ENCODE results near the gene ARID3B.
"Not testable (repeated sequence)": the region's sequence is repeated elsewhere in the genome, so short reads cannot be mapped to it uniquely, and the experiment has no call there.

Gene ARID3B

GRCh38 chr15:74621546-74621920 lies 80.5 kb downstream of the ARID3B start:
- DNase-seq (ENCODE audit: low spot score) = no peak

DNA sequence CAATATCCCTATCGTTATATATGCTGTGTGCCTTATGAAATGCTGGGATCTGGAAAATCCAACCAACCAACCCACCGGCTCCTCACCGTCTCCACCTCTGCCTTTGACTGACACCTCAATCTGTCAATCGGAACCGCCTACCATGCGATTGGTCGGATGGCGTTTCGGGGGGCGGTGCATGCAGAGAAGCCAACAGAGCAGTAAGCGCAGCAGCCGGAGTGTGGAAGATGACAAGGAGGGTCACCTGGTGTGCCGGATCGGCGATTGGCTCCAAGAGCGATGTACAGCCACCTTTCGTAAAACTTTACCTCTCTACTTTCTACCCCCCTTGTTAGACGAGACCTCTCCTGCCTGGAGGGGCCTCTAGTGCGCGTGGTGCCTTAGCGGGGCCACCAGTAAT lies 80.9 kb downstream of the ARID3B start:
- DNase-seq (ENCODE audit: low spot score) = no peak

DNA sequence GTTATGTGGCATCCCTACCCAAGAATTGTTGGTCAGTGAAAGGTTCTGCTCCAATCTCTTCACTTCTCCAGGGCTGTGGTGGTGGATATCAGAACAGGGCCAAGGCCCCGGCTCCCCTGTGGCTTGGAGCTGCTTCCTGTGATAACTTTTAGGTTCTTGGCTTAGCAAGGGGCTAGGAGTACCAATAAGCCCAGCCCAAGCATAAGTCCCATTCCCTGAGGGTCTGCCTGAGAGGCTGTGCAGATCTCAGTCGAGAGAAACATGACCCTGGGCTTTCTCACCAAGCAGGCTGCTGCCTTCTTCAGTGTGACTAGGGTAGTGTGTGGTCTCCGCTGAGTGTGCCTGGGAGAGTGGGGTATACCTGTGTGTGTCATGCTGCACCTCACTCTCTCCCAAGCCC lies 81.7 kb downstream of the ARID3B start:
- DNase-seq (ENCODE audit: low spot score) = no peak

DNA sequence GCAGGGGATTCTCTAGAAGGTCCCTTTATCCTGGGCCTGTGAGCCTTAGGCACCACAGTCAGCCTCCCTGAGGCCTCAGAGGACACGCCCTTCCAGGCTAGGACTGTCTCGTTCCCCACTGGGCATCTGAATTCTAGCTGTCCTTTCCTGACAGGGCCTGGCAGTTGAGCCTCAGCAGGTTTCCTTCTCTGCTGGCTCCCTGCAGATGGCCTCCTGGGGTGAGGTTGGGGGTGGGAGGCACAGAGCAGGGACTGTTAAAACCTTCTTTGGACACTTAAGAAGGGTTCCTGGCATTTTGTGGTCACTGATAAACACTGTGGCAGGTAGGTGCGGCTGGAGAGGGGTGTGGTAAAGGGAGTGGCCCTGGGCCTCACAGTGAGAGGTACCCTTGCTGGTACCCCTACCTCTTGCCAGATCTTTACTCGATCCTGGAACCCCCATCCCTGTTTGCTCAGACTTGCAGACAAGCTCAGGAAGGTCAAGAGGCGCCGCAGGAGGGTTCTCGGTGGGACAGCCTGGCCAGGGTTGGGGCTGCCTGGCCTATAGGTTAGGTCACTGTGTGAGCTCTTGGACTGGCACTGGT lies 83.1 kb downstream of the ARID3B start:
- DNase-seq (ENCODE audit: low spot score) = no peak

GRCh38 chr15:74625693-74626092 lies 84.7 kb downstream of the ARID3B start:
- DNase-seq (ENCODE audit: low spot score) = no peak

DNA sequence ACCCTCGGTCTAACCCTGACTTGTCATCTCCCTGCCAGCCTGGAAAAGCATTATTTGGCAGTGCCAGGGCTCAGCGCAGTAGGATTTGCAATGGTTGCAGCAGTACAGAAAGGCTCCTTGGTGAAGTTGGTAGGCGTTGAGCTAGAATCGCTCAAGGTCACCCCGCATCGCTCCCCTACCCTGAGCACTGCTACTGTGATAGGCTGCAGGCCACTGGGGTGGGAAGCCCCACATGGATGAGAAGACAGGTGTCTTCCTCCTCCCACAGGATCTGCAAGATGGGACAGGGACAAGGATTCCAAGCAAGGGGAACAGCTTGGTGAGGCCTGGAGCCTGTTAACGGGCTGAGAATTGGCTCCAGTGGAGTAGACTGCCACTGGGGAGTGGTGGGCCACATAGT lies 85.3 kb downstream of the ARID3B start:
- no peak for DNase-seq (ENCODE audit: low spot score)

DNA sequence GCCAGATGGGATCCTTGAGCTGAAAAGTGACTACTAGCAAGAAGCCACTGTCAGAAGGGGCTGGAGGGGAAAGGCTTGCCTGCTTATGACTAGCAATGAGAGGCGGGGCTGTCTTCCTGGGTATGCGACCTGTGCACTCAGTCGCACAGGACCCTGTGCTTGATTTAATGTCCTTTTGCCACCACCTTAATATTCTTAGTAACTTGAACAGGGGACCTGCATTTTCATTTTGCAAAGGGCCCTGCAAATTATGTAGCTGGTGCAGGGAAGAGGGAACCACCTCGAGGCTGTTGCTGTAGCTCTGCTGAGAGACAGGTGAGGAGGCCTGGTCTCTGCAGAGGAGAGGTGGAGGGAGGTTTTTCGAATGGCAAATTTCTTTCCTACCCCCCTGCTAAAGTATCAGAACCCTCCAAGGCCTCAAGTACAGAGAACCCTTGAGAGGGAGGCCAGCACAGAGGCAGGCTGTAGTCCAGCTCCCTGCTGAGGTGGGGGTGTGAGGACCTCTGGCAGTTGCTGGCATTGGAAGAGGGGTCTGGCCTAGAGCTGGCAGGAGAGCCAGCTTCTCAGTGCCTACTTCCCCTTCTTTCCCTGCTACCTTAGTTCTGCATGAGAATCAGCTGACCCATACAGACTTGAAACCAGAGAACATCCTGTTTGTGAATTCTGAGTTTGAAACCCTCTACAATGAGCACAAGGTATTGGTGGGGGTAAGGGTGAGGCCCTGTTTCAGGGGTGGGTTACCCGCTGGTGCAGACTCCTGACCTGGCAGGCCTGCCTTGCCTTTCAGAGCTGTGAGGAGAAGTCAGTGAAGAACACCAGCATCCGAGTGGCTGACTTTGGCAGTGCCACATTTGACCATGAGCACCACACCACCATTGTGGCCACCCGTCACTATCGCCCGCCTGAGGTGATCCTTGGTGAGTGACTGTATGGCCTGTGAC lies 86.0 kb downstream of the ARID3B start:
- no peak for DNase-seq (ENCODE audit: low spot score)

GRCh38 chr15:74627766-74628165 lies 86.7 kb downstream of the ARID3B start:
- DNase-seq (ENCODE audit: low spot score) = no peak

GRCh38 chr15:74628199-74628598 lies 87.2 kb downstream of the ARID3B start:
- DNase-seq (ENCODE audit: low spot score) = no peak

DNA sequence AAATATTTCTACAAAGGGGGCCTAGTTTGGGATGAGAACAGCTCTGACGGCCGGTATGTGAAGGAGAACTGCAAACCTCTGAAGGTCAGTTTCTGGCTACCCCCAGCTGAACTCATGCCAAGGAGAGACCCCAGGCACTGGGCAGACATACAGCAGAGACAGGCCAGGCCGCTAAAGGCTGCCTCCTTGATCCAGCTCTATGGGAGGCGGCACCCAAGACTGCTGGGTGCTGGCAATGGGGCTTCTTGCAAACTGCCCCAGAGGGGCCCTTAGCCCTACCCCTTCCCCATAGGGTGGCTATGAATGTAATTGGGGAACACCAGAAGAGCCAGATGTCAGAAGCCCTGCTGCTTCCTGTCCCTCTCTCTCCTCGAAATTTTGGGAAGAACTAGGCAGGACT lies 87.9 kb downstream of the ARID3B start:
- no peak for DNase-seq (ENCODE audit: low spot score)

DNA sequence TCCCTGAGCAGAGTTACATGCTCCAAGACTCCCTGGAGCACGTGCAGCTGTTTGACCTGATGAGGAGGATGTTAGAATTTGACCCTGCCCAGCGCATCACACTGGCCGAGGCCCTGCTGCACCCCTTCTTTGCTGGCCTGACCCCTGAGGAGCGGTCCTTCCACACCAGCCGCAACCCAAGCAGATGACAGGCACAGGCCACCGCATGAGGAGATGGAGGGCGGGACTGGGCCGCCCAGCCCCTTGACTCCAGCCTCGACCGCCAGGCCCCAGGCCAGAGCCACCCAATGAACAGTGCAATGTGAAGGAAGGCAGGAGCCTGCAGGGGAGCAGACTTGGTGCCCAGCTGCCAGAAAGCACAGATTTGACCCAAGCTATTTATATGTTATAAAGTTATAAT lies 88.7 kb downstream of the ARID3B start:
- DNase-seq (ENCODE audit: low spot score) = not testable (repeated sequence)

GRCh38 chr15:74630284-74631086 lies 89.5 kb downstream of the ARID3B start:
- no peak for DNase-seq (ENCODE audit: low spot score)

- DNase-seq (ENCODE audit: low spot score) = no peak
These were observed 90.0 kb downstream of the ARID3B start for GRCh38 chr15:74631087-74631385.

GRCh38 chr15:74631408-74631807 lies 90.4 kb downstream of the ARID3B start:
- DNase-seq (ENCODE audit: low spot score) = no peak

- peak; percentile 86 for DNase-seq (ENCODE audit: low spot score)
These were observed 91.0 kb downstream of the ARID3B start for GRCh38 chr15:74631935-74632560.

- no peak for DNase-seq (ENCODE audit: low spot score)
These were observed 91.6 kb downstream of the ARID3B start for GRCh38 chr15:74632601-74633000.

GRCh38 chr15:74633781-74634180 lies 92.8 kb downstream of the ARID3B start:
- no peak for DNase-seq (ENCODE audit: low spot score)

GRCh38 chr15:74635228-74635627 lies 94.2 kb downstream of the ARID3B start:
- peak; percentile 83 for DNase-seq (ENCODE audit: low spot score)

DNA sequence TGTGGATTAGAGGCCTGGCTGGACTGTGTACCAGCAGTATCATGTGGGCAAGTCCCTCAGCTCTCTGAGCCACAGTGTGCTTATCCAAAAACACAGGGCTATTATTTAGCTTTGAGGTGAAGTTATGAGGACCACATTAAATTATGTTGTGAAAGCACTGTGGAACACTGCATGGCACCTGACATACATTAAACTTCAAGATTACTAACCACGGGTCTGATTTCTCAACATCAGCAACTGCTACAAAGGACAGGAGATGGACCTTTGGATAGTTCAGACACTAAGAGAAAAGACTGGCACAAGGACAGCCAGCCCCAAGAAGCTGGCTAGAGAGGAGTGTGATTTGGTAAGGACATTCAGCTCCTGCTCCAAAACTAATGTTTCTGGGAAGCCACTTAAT lies 96.0 kb downstream of the ARID3B start:
- DNase-seq (ENCODE audit: low spot score) = no peak

DNA sequence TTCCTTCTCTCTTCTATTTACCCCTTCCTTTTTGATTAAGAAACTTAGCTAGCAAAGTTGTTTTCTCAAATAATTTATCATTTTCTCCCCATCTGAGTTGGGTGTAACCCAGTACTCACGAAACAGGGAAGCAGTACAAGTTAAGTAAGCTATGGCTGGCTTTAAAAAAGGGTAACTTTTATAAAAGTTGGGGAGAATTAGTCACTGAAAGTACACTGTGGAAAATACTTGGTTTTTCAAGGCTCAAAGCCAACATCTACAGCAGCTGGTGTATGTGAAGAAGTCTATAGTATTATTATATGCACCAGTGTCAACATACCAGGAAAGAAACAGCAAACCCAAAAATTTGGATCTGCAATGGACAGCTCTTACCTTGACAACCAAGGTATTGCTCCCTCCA lies 100.1 kb downstream of the ARID3B start:
- DNase-seq (ENCODE audit: low spot score) = no peak

GRCh38 chr15:74642348-74642733 lies 101.3 kb downstream of the ARID3B start:
- DNase-seq (ENCODE audit: low spot score) = no peak

All from AG20443 (cell line).